NCI-H1105 treated with DMSO at 0.1 percent for 48 hours (cell line): ENCODE measurements around the gene PPP1R7.

Experiments used
- DNase-seq: peaks from one replicate; lab custom pipeline; 2025; lab: John Stamatoyannopoulos, UW

The PPP1R7 gene

GRCh38 chr2:241230435-241230834 lies 80.2 kb downstream of the PPP1R7 start:
- no peak for DNase-seq

GRCh38 chr2:241232736-241233575 lies 82.7 kb downstream of the PPP1R7 start:
- no peak for DNase-seq
